Lung (tissue), 12 donors: Measurements from ENCODE around the gene FGF7. TPM values are rescaled to one million over a fixed set of nuclear protein-coding genes. Genes with fewer than 3 reads are reported as not detected.

ENCODE experiments used
- ATAC-seq: fragments of 200-7000 bp; cut with Tn5 transposase; one replicate; pipeline ENCODE4 v1.9.1; 2020; ENCODE audit warnings: moderate number of reproducible peaks; ENCODE audit not compliant: insufficient read depth, low FRiP score
- DNase-seq, 3 donors: peaks; one replicate each; pipeline ENCODE4 v3.0.0-alpha.2; 2013 to 2017
- H3K27ac ChIP-seq, 2 donors: one replicate each; pipeline ENCODE4 v1.5.1; 2013; ENCODE audit warnings: mild to moderate bottlenecking in 2 of 2, moderate library complexity in 2 of 2, control low read depth in 1 of 2, inconsistent platforms in 1 of 2, low read depth in 1 of 2, low read length in 1 of 2
- H3K27me3 ChIP-seq, 3 donors: one replicate each; pipeline ENCODE4 v1.5.1; 2013; ENCODE audit warnings: low read length in 2 of 3; ENCODE audit not compliant: control insufficient read depth in 3 of 3, insufficient read depth in 3 of 3
- H3K36me3 ChIP-seq, 4 donors: one replicate each; pipeline ENCODE4 v1.5.1; 2013; ENCODE audit warnings: low read length in 4 of 4, mild to moderate bottlenecking in 1 of 4, moderate library complexity in 1 of 4; ENCODE audit not compliant: control insufficient read depth in 4 of 4, insufficient read depth in 4 of 4
- H3K4me1 ChIP-seq, 5 donors: one replicate each; pipeline ENCODE4 v1.5.1; 2013; ENCODE audit warnings: low read length in 5 of 5, mild to moderate bottlenecking in 2 of 5, moderate library complexity in 1 of 5; ENCODE audit not compliant: control insufficient read depth in 5 of 5, insufficient read depth in 5 of 5
- H3K4me3 ChIP-seq: one replicate; pipeline ENCODE4 v1.5.1; 2013; ENCODE audit warnings: mild to moderate bottlenecking, control low read depth, moderate library complexity
- H3K9ac ChIP-seq, 2 donors: one replicate each; pipeline ENCODE4 v1.5.1; 2013; ENCODE audit warnings: low read length in 2 of 2, control low read depth in 1 of 2; ENCODE audit not compliant: insufficient read depth in 1 of 2
- H3K9me3 ChIP-seq, 4 donors: one replicate each; pipeline ENCODE4 v1.5.1; 2013; ENCODE audit warnings: low read length in 3 of 4, mild to moderate bottlenecking in 1 of 4, moderate library complexity in 1 of 4; ENCODE audit not compliant: control insufficient read depth in 4 of 4, insufficient read depth in 3 of 4
- CTCF ChIP-seq: IDR thresholded peaks from 2 replicates; pipeline ENCODE4 v1.5.1; 2012; ENCODE audit warnings: mild to moderate bottlenecking; ENCODE audit errors: control extremely low read depth, extremely low read depth
- WGBS, 2 donors: extraction: QIAGEN DNeasy Blood & Tissue Kit; methylation state at CpG; one replicate each; pipeline ENCODE4 v1.1.7; 2013; 5-methylcytosine and 5-hydroxymethylcytosine counted together
- polyA plus RNA-seq, 2 donors: library from polyadenylated mRNA; stranded (reverse); fragments of 200-250 nt; gene quantifications; one replicate each; pipeline ENCODE4 v1.2.1, GENCODE V29; 2013
- total RNA-seq, 2 donors: library from RNA; depleted of rRNA in 1 of 2; stranded (reverse); fragments of >200 nt in 1 of 2; gene quantifications; one replicate each; pipeline ENCODE4 v1.2.1, GENCODE V29; 2014 to 2021
- donor health status: control.
- donor health status: control.
- donor health status: Bipolar disorder and iron deficiency.
- donor health status: healthy.
- donor health status: DM: yes; HTN: yes; CAD: no.

FGF7 gene
- total and polyA plus RNA-seq, 4 donors: 11.5 to 32.2 (median 20.1) TPM

GRCh38 chr15:49490966-49491365 lies 67.9 kb downstream of the FGF7 start:
- no peaks in the 10 kb centered on the region for H3K4me1 ChIP-seq
- H3K36me3 ChIP-seq: no peaks in the 10 kb centered on the region
- H3K27ac ChIP-seq: no peak overlapping the region
- no peak overlapping the region for H3K4me3 ChIP-seq
- ATAC-seq: peak; percentile 66
- no peak for DNase-seq
- TF ChIP-seq CTCF: no peak
- no peaks in the 10 kb centered on the region for H3K9me3 ChIP-seq
- no peaks in the 10 kb centered on the region for H3K27me3 ChIP-seq
- WGBS, 2 donors: 91 to 95% methylated on average over 1 of the region's 1 CpG
- no peak overlapping the region for H3K9ac ChIP-seq

GRCh38 chr15:49492151-49492550 lies 69.1 kb downstream of the FGF7 start:
- Histone ChIP-seq H3K27me3 (no peaks in the 10 kb centered on the region), H3K9ac (no peak overlapping the region), H3K36me3 (no peaks in the 10 kb centered on the region), H3K9me3 (no peaks in the 10 kb centered on the region), H3K27ac (no peak overlapping the region), H3K4me1 (no peaks in the 10 kb centered on the region), H3K4me3 (no peak overlapping the region)
- no peak for ATAC-seq
- TF ChIP-seq CTCF: no peak
- DNase-seq: no peak
- 95 to 98% methylated on average over 2 of the region's 2 CpGs for WGBS, 2 donors

GRCh38 chr15:49492830-49493229 lies 69.8 kb downstream of the FGF7 start:
- no peaks in the 10 kb centered on the region for H3K27me3 ChIP-seq
- no peak overlapping the region for H3K9ac ChIP-seq
- DNase-seq: no peak
- H3K4me3 ChIP-seq: no peak overlapping the region
- ATAC-seq: no peak
- 40 to 44% methylated on average over 1 of the region's 1 CpG for WGBS, 2 donors
- H3K36me3 ChIP-seq: no peaks in the 10 kb centered on the region
- no peak for TF ChIP-seq CTCF
- no peaks in the 10 kb centered on the region for H3K9me3 ChIP-seq
- H3K4me1 ChIP-seq: no peaks in the 10 kb centered on the region
- H3K27ac ChIP-seq: no peak overlapping the region

GRCh38 chr15:49494842-49495241 lies 71.8 kb downstream of the FGF7 start:
- no peaks in the 10 kb centered on the region for H3K27me3 ChIP-seq
- no peaks in the 10 kb centered on the region for H3K4me1 ChIP-seq
- no peak for DNase-seq
- 97 to 98% methylated on average over 1 of the region's 1 CpG for WGBS, 2 donors
- no peak overlapping the region for H3K9ac ChIP-seq
- no peak overlapping the region for H3K27ac ChIP-seq
- H3K4me3 ChIP-seq: no peak overlapping the region
- no peak for TF ChIP-seq CTCF
- no peaks in the 10 kb centered on the region for H3K9me3 ChIP-seq
- no peak for ATAC-seq
- no peaks in the 10 kb centered on the region for H3K36me3 ChIP-seq
